Stimulated activated CD4-positive, alpha-beta T cell treated with anti-CD3 and anti-CD28 coated beads, TNF-alpha, amount 100 ng/mL, for 48 hours (primary cell): ENCODE data around the gene TCTN2.

ENCODE experiments used
- DNase-seq, 3 donors: peaks; one replicate each; pipeline ENCODE4 v3.0.0-alpha.2; 2020; ENCODE audit warnings: low read depth in 3 of 3

The TCTN2 gene

DNA sequence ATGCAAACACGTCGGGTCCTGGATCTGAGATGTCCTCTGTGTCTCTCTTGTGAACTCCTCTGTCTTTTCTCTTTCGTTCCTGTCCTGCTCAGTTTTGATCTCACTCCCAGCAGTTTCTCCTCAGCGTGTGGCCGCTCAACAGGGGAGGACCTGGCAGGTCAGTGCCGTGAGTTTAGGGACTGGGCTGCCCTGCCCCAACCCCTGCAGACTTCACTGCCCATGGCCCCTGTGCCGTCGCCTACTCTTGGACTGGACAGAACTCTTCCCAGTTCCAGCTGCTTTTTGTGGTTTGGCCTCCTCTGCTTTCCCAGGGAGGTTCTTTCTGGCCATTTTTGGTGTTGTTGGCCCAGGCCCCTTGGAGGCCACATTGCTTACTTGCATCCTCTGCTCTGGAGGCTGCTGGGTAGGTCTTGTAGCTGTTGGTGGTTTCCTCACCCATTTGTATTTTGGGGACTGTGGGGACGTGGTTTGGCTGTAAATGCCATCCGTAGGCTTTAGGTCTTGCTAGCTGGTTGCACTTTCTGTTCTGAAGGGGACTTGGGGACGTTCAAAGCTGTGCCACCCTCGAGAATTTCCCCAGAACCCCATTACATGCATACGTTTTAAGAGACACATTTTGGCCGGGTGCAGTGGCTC is 71.1 kb downstream of the TCTN2 start:
- no peak for DNase-seq

DNA sequence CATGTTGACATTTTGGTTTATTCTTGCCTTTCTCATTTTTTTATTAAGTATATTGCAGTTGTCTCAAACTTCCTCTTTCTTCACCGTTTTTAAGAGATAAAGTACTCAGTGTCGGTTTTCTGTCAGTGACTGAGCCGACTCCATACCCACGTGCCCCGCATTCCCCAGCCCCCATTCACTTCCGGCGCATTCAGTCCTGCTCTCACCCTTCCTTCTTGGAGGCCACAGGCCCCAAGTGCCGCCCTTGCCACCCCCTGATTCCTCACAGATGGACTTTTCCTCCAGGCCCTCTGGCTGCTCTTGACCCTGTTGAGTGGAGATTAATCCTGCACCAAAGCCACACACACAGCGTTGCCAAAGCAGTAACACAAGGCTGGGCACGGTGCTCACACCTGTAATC is 72.1 kb downstream of the TCTN2 start:
- no peak for DNase-seq

- no peak for DNase-seq
Observed at GRCh38 chr12:123744836-123745235, 73.9 kb downstream of the TCTN2 start.

GRCh38 chr12:123747309-123747708 is 76.4 kb downstream of the TCTN2 start:
- DNase-seq, result no peak

GRCh38 chr12:123748161-123748560 is 77.2 kb downstream of the TCTN2 start:
- no peak for DNase-seq

- no peak for DNase-seq
Observed at GRCh38 chr12:123748661-123749060, 77.7 kb downstream of the TCTN2 start.

DNA sequence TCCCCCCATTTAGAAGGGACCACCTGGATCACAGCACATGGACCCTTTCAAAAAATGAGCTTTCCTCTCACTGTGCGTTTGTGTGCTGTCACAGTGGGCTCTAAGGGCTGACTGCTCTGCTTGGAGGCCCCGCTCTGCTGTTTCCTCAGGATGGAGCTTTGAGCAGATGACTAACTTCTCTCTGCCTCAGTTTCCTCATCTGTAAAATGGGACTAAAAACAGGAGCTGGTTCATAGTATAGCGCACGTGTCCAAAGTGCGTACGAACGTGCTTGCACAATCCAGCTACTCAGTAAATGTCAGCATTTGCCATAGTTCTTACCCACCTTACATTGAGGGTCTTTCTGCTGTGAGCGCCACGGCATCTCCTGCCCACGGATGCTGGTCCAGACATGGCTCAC is 78.4 kb downstream of the TCTN2 start:
- no peak for DNase-seq

DNA sequence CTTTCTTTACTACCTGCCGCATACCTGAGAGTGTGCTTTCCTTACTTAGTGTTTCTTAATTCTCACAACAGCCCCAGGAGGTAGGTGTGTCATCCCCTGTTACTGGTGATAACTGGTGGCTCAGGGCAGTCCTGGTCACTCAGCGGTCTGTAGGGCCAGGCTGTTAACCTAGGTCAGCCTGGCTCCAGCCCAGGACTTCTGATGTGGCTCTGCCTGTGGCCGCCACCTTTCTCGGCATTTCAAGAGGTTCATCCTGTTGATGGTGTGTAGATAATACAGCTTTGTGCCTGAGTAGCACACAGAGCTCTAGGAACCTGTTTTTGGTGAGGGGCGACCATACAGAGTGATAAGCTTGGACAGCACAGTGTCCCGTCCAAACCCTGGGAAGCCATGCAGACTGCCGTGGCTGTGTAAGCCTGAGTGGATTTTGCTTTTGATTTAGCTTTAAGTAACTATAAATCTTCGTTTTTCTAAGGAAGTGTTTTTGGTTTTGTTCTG is 79.3 kb downstream of the TCTN2 start:
- no peak for DNase-seq

- DNase-seq, result no peak
Observed at GRCh38 chr12:123752046-123752445, 81.1 kb downstream of the TCTN2 start.

GRCh38 chr12:123754041-123754772 is 83.3 kb downstream of the TCTN2 start:
- no peak for DNase-seq

GRCh38 chr12:123757561-123757960 is 86.6 kb downstream of the TCTN2 start:
- DNase-seq, result no peak
